Neutrophil (primary cell): ENCODE results near the gene MOAP1.
A peak's percentile ranks its signal among the peaks of the same experiment; 100 is the strongest.

Source experiments
- H3K27ac ChIP-seq: fragments of 200-600 bp; sonication (generic); 2 replicates; pipeline ENCODE4 v1.5.1; 2016; ENCODE audit warnings: mild to moderate bottlenecking, moderate library complexity
- H3K27me3 ChIP-seq: fragments of 200-600 bp; sonication (generic); 2 replicates; pipeline ENCODE4 v1.6.0; 2016; ENCODE audit warnings: mild to moderate bottlenecking
- H3K36me3 ChIP-seq: fragments of 200-600 bp; sonication (generic); 2 replicates; pipeline ENCODE4 v1.5.1; 2017
- H3K4me1 ChIP-seq, 2 experiments: fragments of 200-600 bp in 1 of 2; sonication (generic) in 1 of 2; 1 replicate in 1 of 2; 2 replicates in 1 of 2; pipeline versions ENCODE4 v1.5.1 to v1.6.1; 2013 to 2016; ENCODE audit warnings: low read depth in 1 of 2, low read length in 1 of 2, mild to moderate bottlenecking in 1 of 2, moderate library complexity in 1 of 2; ENCODE audit not compliant: control insufficient read depth in 1 of 2, insufficient read depth in 1 of 2
- H3K4me3 ChIP-seq, 2 experiments: fragments of 200-600 bp in 1 of 2; sonication (generic) in 1 of 2; 1 replicate in 1 of 2; 2 replicates in 1 of 2; pipeline ENCODE4 v1.5.1; 2013 to 2016; ENCODE audit warnings: low read depth in 1 of 2, low read length in 1 of 2, mild to moderate bottlenecking in 1 of 2, moderate library complexity in 1 of 2
- H3K9me3 ChIP-seq: fragments of 200-600 bp; sonication (generic); 2 replicates; pipeline ENCODE4 v1.5.1; 2016
- CTCF ChIP-seq: fragments of 200-600 bp; sonication (generic); IDR thresholded peaks from 2 replicates; pipeline ENCODE4 v1.5.1; 2016; ENCODE audit warnings: antibody characterized with exemption

Gene MOAP1

GRCh38 chr14:93195316-93195999, 10.8 kb upstream of the MOAP1 start:
- TF ChIP-seq CTCF = no peak
- no peaks in the 10 kb centered on the region for H3K4me1 ChIP-seq
- no peaks in the 10 kb centered on the region for H3K27me3 ChIP-seq
- H3K36me3 ChIP-seq = no peaks in the 10 kb centered on the region
- no peak overlapping the region for H3K4me3 ChIP-seq
- no peak overlapping the region for H3K27ac ChIP-seq
- H3K9me3 ChIP-seq = no peaks in the 10 kb centered on the region

- H3K36me3 ChIP-seq = peaks cover 23% of the 10 kb centered on the region
- no peaks in the 10 kb centered on the region for H3K9me3 ChIP-seq
- TF ChIP-seq CTCF = no peak
- no peak overlapping the region for H3K27ac ChIP-seq
- peaks cover 23 to 26% of the 10 kb centered on the region in 2 experiments for H3K4me1 ChIP-seq
- H3K4me3 ChIP-seq = no peak overlapping the region
- no peaks in the 10 kb centered on the region for H3K27me3 ChIP-seq
These were observed 2.3 kb upstream of the MOAP1 start for GRCh38 chr14:93186956-93187355.

GRCh38 chr14:93186466-93186865, 1.8 kb upstream of the MOAP1 start:
- H3K4me3 ChIP-seq = no peak overlapping the region
- peaks cover 27% of the 10 kb centered on the region for H3K36me3 ChIP-seq
- H3K27ac ChIP-seq = no peak overlapping the region
- H3K4me1 ChIP-seq = peaks cover 23 to 26% of the 10 kb centered on the region in 2 experiments
- H3K9me3 ChIP-seq = no peaks in the 10 kb centered on the region
- TF ChIP-seq CTCF = no peak
- no peaks in the 10 kb centered on the region for H3K27me3 ChIP-seq

GRCh38 chr14:93185349-93185720, 638 bp upstream of the MOAP1 start:
- no peaks in the 10 kb centered on the region for H3K9me3 ChIP-seq
- no peaks in the 10 kb centered on the region for H3K27me3 ChIP-seq
- H3K27ac ChIP-seq = peak overlapping the region; percentile 91
- peaks cover 23 to 26% of the 10 kb centered on the region in 2 experiments for H3K4me1 ChIP-seq
- TF ChIP-seq CTCF = no peak
- peak overlapping the region; percentile 93 to 98 for H3K4me3 ChIP-seq
- H3K36me3 ChIP-seq = peaks cover 27% of the 10 kb centered on the region

GRCh38 chr14:93183596-93184317, 940 bp downstream of the MOAP1 start:
- Histone ChIP-seq H3K4me1 (peaks cover 23 to 26% of the 10 kb centered on the region in 2 experiments), H3K27ac (peak overlapping the region; percentile 91), H3K4me3 (peak overlapping the region; percentile 93 to 98), H3K36me3 (peaks cover 27% of the 10 kb centered on the region), H3K9me3 (no peaks in the 10 kb centered on the region), H3K27me3 (no peaks in the 10 kb centered on the region)
- TF ChIP-seq CTCF = no peak
